ENCODE measurements around the gene JMJD6.
"Not testable (repeated sequence)": the region's sequence is repeated elsewhere in the genome, so short reads cannot be mapped to it uniquely, and the experiment has no call there.

GRCh38 chr17:76739568-76740115, 13.2 kb upstream of the JMJD6 start:
- not testable (repeated sequence) for TF ChIP-seq KDM1A (IDR thresholded peaks at IDR 0.05); YY1 (IDR thresholded peaks at IDR 0.05; ENCODE audit: borderline replicate concordance in 1 of 3, control insufficient read depth in 1 of 3, extremely low read depth in 1 of 3, insufficient read depth in 3 of 3, insufficient read length in 1 of 3, insufficient replicate concordance in 2 of 3, low read depth in 1 of 3, low read length in 2 of 3); TCF7L2 (IDR thresholded peaks at IDR 0.05; ENCODE audit: low read depth, low read length); EZH2 (IDR thresholded peaks at IDR 0.05; ENCODE audit: borderline replicate concordance, low read depth, low read length); ATF3 (IDR thresholded peaks at IDR 0.05); ATF3 (CRISPR knock-in tag; conservative IDR thresholded peaks at IDR 0.05); HDAC1 (IDR thresholded peaks at IDR 0.05); ZBTB33 (CRISPR knock-in tag; IDR thresholded peaks at IDR 0.05); BRD4 (IDR thresholded peaks at IDR 0.05); CBFB (CRISPR knock-in tag; IDR thresholded peaks at IDR 0.05); SP1 (CRISPR knock-in tag; IDR thresholded peaks at IDR 0.05); CREM (IDR thresholded peaks at IDR 0.05; ENCODE audit: low read depth)
- TF ChIP-seq, protein P1, sequence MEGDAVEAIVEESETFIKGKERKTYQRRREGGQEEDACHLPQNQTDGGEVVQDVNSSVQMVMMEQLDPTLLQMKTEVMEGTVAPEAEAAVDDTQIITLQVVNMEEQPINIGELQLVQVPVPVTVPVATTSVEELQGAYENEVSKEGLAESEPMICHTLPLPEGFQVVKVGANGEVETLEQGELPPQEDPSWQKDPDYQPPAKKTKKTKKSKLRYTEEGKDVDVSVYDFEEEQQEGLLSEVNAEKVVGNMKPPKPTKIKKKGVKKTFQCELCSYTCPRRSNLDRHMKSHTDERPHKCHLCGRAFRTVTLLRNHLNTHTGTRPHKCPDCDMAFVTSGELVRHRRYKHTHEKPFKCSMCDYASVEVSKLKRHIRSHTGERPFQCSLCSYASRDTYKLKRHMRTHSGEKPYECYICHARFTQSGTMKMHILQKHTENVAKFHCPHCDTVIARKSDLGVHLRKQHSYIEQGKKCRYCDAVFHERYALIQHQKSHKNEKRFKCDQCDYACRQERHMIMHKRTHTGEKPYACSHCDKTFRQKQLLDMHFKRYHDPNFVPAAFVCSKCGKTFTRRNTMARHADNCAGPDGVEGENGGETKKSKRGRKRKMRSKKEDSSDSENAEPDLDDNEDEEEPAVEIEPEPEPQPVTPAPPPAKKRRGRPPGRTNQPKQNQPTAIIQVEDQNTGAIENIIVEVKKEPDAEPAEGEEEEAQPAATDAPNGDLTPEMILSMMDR (IDR thresholded peaks at IDR 0.05 in 2 of 3, conservative IDR thresholded peaks at IDR 0.05 in 1 of 3; ENCODE audit: insufficient read depth in 2 of 3, low read depth in 1 of 3, low read length in 3 of 3), result not testable (repeated sequence)
